ENCODE data around the gene SORCS1.

Gene SORCS1

GRCh38 chr10:106661133-106661766 lies 503.3 kb downstream of the SORCS1 start:
- Histone ChIP-seq H3K27me3 (ENCODE audit: control insufficient read depth, insufficient read depth, low read length) (no peaks in the 10 kb centered on the region), H3K27ac (ENCODE audit: low read depth, low read length) (no peak overlapping the region), H3K9ac (ENCODE audit: low read depth, low read length) (no peak overlapping the region), H3K36me3 (ENCODE audit: control insufficient read depth, insufficient read depth, low read length) (no peaks in the 10 kb centered on the region), H3K9me3 (ENCODE audit: control insufficient read depth, insufficient read depth, low read length) (no peaks in the 10 kb centered on the region), H3K4me1 (ENCODE audit: control insufficient read depth, insufficient read depth, low read length) (no peaks in the 10 kb centered on the region), H3K4me3 (ENCODE audit: low read depth, low read length) (no peak overlapping the region)

GRCh38 chr10:106660550-106660949 lies 504.0 kb downstream of the SORCS1 start:
- H3K27me3 ChIP-seq (ENCODE audit: control insufficient read depth, insufficient read depth, low read length) = no peaks in the 10 kb centered on the region
- H3K9ac ChIP-seq (ENCODE audit: low read depth, low read length) = no peak overlapping the region
- H3K36me3 ChIP-seq (ENCODE audit: control insufficient read depth, insufficient read depth, low read length) = no peaks in the 10 kb centered on the region
- no peaks in the 10 kb centered on the region for H3K9me3 ChIP-seq (ENCODE audit: control insufficient read depth, insufficient read depth, low read length)
- H3K4me3 ChIP-seq (ENCODE audit: low read depth, low read length) = no peak overlapping the region
- H3K27ac ChIP-seq (ENCODE audit: low read depth, low read length) = no peak overlapping the region
- H3K4me1 ChIP-seq (ENCODE audit: control insufficient read depth, insufficient read depth, low read length) = no peaks in the 10 kb centered on the region

- Histone ChIP-seq H3K9ac (ENCODE audit: low read depth, low read length) (no peak overlapping the region), H3K9me3 (ENCODE audit: control insufficient read depth, insufficient read depth, low read length) (no peaks in the 10 kb centered on the region), H3K4me1 (ENCODE audit: control insufficient read depth, insufficient read depth, low read length) (no peaks in the 10 kb centered on the region), H3K27ac (ENCODE audit: low read depth, low read length) (no peak overlapping the region), H3K27me3 (ENCODE audit: control insufficient read depth, insufficient read depth, low read length) (no peaks in the 10 kb centered on the region), H3K4me3 (ENCODE audit: low read depth, low read length) (no peak overlapping the region), H3K36me3 (ENCODE audit: control insufficient read depth, insufficient read depth, low read length) (no peaks in the 10 kb centered on the region)
Observed at GRCh38 chr10:106655636-106656035, 508.9 kb downstream of the SORCS1 start.

GRCh38 chr10:106655165-106655564 lies 509.3 kb downstream of the SORCS1 start:
- Histone ChIP-seq H3K4me1 (ENCODE audit: control insufficient read depth, insufficient read depth, low read length) (no peaks in the 10 kb centered on the region), H3K9ac (ENCODE audit: low read depth, low read length) (no peak overlapping the region), H3K4me3 (ENCODE audit: low read depth, low read length) (no peak overlapping the region), H3K36me3 (ENCODE audit: control insufficient read depth, insufficient read depth, low read length) (no peaks in the 10 kb centered on the region), H3K9me3 (ENCODE audit: control insufficient read depth, insufficient read depth, low read length) (no peaks in the 10 kb centered on the region), H3K27me3 (ENCODE audit: control insufficient read depth, insufficient read depth, low read length) (no peaks in the 10 kb centered on the region), H3K27ac (ENCODE audit: low read depth, low read length) (no peak overlapping the region)

- H3K4me1 ChIP-seq (ENCODE audit: control insufficient read depth, insufficient read depth, low read length) = no peaks in the 10 kb centered on the region
- no peaks in the 10 kb centered on the region for H3K36me3 ChIP-seq (ENCODE audit: control insufficient read depth, insufficient read depth, low read length)
- no peak overlapping the region for H3K4me3 ChIP-seq (ENCODE audit: low read depth, low read length)
- H3K9me3 ChIP-seq (ENCODE audit: control insufficient read depth, insufficient read depth, low read length) = no peaks in the 10 kb centered on the region
- no peaks in the 10 kb centered on the region for H3K27me3 ChIP-seq (ENCODE audit: control insufficient read depth, insufficient read depth, low read length)
- no peak overlapping the region for H3K9ac ChIP-seq (ENCODE audit: low read depth, low read length)
- no peak overlapping the region for H3K27ac ChIP-seq (ENCODE audit: low read depth, low read length)
Observed at GRCh38 chr10:106652279-106652678, 512.2 kb downstream of the SORCS1 start.

GRCh38 chr10:106648534-106649481 lies 515.7 kb downstream of the SORCS1 start:
- Histone ChIP-seq H3K27ac (ENCODE audit: low read depth, low read length) (no peak overlapping the region), H3K4me1 (ENCODE audit: control insufficient read depth, insufficient read depth, low read length) (no peaks in the 10 kb centered on the region), H3K27me3 (ENCODE audit: control insufficient read depth, insufficient read depth, low read length) (no peaks in the 10 kb centered on the region), H3K4me3 (ENCODE audit: low read depth, low read length) (no peak overlapping the region), H3K9me3 (ENCODE audit: control insufficient read depth, insufficient read depth, low read length) (no peaks in the 10 kb centered on the region), H3K9ac (ENCODE audit: low read depth, low read length) (no peak overlapping the region), H3K36me3 (ENCODE audit: control insufficient read depth, insufficient read depth, low read length) (no peaks in the 10 kb centered on the region)

- Histone ChIP-seq H3K27me3 (ENCODE audit: control insufficient read depth, insufficient read depth, low read length) (no peaks in the 10 kb centered on the region), H3K27ac (ENCODE audit: low read depth, low read length) (no peak overlapping the region), H3K4me3 (ENCODE audit: low read depth, low read length) (no peak overlapping the region), H3K9me3 (ENCODE audit: control insufficient read depth, insufficient read depth, low read length) (no peaks in the 10 kb centered on the region), H3K36me3 (ENCODE audit: control insufficient read depth, insufficient read depth, low read length) (no peaks in the 10 kb centered on the region), H3K4me1 (ENCODE audit: control insufficient read depth, insufficient read depth, low read length) (no peaks in the 10 kb centered on the region), H3K9ac (ENCODE audit: low read depth, low read length) (no peak overlapping the region)
Observed at GRCh38 chr10:106643473-106643872, 521.0 kb downstream of the SORCS1 start.

- Histone ChIP-seq H3K36me3 (ENCODE audit: control insufficient read depth, insufficient read depth, low read length) (no peaks in the 10 kb centered on the region), H3K9ac (ENCODE audit: low read depth, low read length) (no peak overlapping the region), H3K4me3 (ENCODE audit: low read depth, low read length) (no peak overlapping the region), H3K27me3 (ENCODE audit: control insufficient read depth, insufficient read depth, low read length) (no peaks in the 10 kb centered on the region), H3K9me3 (ENCODE audit: control insufficient read depth, insufficient read depth, low read length) (no peaks in the 10 kb centered on the region), H3K27ac (ENCODE audit: low read depth, low read length) (no peak overlapping the region), H3K4me1 (ENCODE audit: control insufficient read depth, insufficient read depth, low read length) (no peaks in the 10 kb centered on the region)
Observed at GRCh38 chr10:106637873-106638272, 526.6 kb downstream of the SORCS1 start.

GRCh38 chr10:106636766-106637491 lies 527.6 kb downstream of the SORCS1 start:
- Histone ChIP-seq H3K9ac (ENCODE audit: low read depth, low read length) (no peak overlapping the region), H3K27ac (ENCODE audit: low read depth, low read length) (no peak overlapping the region), H3K36me3 (ENCODE audit: control insufficient read depth, insufficient read depth, low read length) (no peaks in the 10 kb centered on the region), H3K4me3 (ENCODE audit: low read depth, low read length) (no peak overlapping the region), H3K4me1 (ENCODE audit: control insufficient read depth, insufficient read depth, low read length) (no peaks in the 10 kb centered on the region), H3K9me3 (ENCODE audit: control insufficient read depth, insufficient read depth, low read length) (no peaks in the 10 kb centered on the region), H3K27me3 (ENCODE audit: control insufficient read depth, insufficient read depth, low read length) (no peaks in the 10 kb centered on the region)

- H3K27me3 ChIP-seq (ENCODE audit: control insufficient read depth, insufficient read depth, low read length) = no peaks in the 10 kb centered on the region
- H3K9me3 ChIP-seq (ENCODE audit: control insufficient read depth, insufficient read depth, low read length) = no peaks in the 10 kb centered on the region
- no peak overlapping the region for H3K9ac ChIP-seq (ENCODE audit: low read depth, low read length)
- H3K4me3 ChIP-seq (ENCODE audit: low read depth, low read length) = no peak overlapping the region
- no peak overlapping the region for H3K27ac ChIP-seq (ENCODE audit: low read depth, low read length)
- H3K4me1 ChIP-seq (ENCODE audit: control insufficient read depth, insufficient read depth, low read length) = no peaks in the 10 kb centered on the region
- no peaks in the 10 kb centered on the region for H3K36me3 ChIP-seq (ENCODE audit: control insufficient read depth, insufficient read depth, low read length)
Observed at GRCh38 chr10:106635947-106636346, 528.6 kb downstream of the SORCS1 start.
